Endothelial cell of umbilical vein (primary cell): ENCODE measurements around the gene TMC1. TPM values are rescaled to one million over a fixed set of nuclear protein-coding genes. Genes with fewer than 3 reads are reported as not detected.

Experiments used
- BruUV-seq: library from RNA; stranded (reverse); fragments of 400-500 nt; replicated peaks from 2 replicates; lab custom pipeline; 2021; lab: Mats Ljungman, UMichigan
- CTCF ChIA-PET: fragments of 300-600, 350-600 bp; sonication (Branson Sonifier 250); formaldehyde crosslinking; loops from one replicate; lab custom pipeline; 2021; ENCODE audit warnings: antibody characterized with exemption, inconsistent platforms; lab: Charles Lee
- POLR2A ChIA-PET: fragments of 300-600, 350-600 bp; sonication (Branson Sonifier 250); formaldehyde crosslinking; loops from one replicate; lab custom pipeline; 2021; ENCODE audit warnings: antibody characterized with exemption, inconsistent platforms; lab: Charles Lee
- DNase-seq: peaks from one replicate; pipeline ENCODE4 v3.0.0-alpha.2; 2011; ENCODE audit warnings: low read depth, low spot score
- FAIRE-seq: peaks from 2 replicates; lab custom pipeline; 2011; peaks lifted over from hg19 to GRCh38; lab: Jason Lieb, UNC
- H2AFZ ChIP-seq: 2 replicates; pipeline ENCODE4 v1.6.0; 2012; ENCODE audit warnings: low read depth, low read length, control low read depth, inconsistent platforms
- H3K27ac ChIP-seq: 2 replicates; pipeline ENCODE4 v1.5.1; 2011; ENCODE audit warnings: low read depth, mild to moderate bottlenecking, control low read depth, low read length, moderate library complexity; ENCODE audit not compliant: insufficient read depth
- H3K27me3 ChIP-seq, 2 experiments: 2 replicates each; pipeline versions ENCODE4 v1.6.0 to v1.6.1; 2011; ENCODE audit warnings: low read length in 2 of 2, mixed read lengths in 1 of 2; ENCODE audit not compliant: control insufficient read depth in 2 of 2, insufficient read depth in 2 of 2
- H3K36me3 ChIP-seq, 2 experiments: 2 replicates in 1 of 2; 3 replicates in 1 of 2; pipeline ENCODE4 v1.5.1; 2011; ENCODE audit warnings: low read length in 2 of 2, mild to moderate bottlenecking in 1 of 2, moderate library complexity in 1 of 2; ENCODE audit not compliant: control insufficient read depth in 2 of 2, insufficient read depth in 2 of 2; ENCODE audit errors: extremely low read depth in 1 of 2
- H3K4me1 ChIP-seq: 3 replicates; pipeline ENCODE4 v1.5.1; 2011; ENCODE audit warnings: mild to moderate bottlenecking, low read length; ENCODE audit not compliant: control insufficient read depth, insufficient read depth; ENCODE audit errors: extremely low read depth
- H3K4me2 ChIP-seq: 2 replicates; pipeline ENCODE4 v1.6.1; 2011; ENCODE audit warnings: low read length, control low read depth, mixed read lengths; ENCODE audit not compliant: insufficient read depth
- H3K4me3 ChIP-seq, 3 experiments: fragments of 200-600 bp in 1 of 3; sonication (generic), shearing (Covaris generic) in 1 of 3; replicated peaks in 1 of 3; 2 replicates each; pipeline ENCODE4 v1.5.1; 2011 to 2016; ENCODE audit warnings: control low read depth in 3 of 3, low read length in 3 of 3, mild to moderate bottlenecking in 2 of 3, inconsistent platforms in 1 of 3, low read depth in 1 of 3, moderate library complexity in 1 of 3; ENCODE audit not compliant: insufficient read depth in 1 of 3
- H3K79me2 ChIP-seq: 2 replicates; pipeline ENCODE4 v1.6.0; 2012; ENCODE audit warnings: low read length, inconsistent platforms; ENCODE audit not compliant: control insufficient read depth, insufficient read depth
- H3K9ac ChIP-seq: replicated peaks from 2 replicates; pipeline ENCODE3; 2011; ENCODE audit warnings: low read length, control low read depth; ENCODE audit not compliant: insufficient read depth; ENCODE audit errors: extremely low read depth
- H3K9me1 ChIP-seq: replicated peaks from 3 replicates; pipeline ENCODE4 v1.6.0; 2011; ENCODE audit warnings: mild to moderate bottlenecking, low read length; ENCODE audit not compliant: control insufficient read depth, insufficient read depth; ENCODE audit errors: extremely low read depth
- H3K9me3 ChIP-seq: replicated peaks from 2 replicates; pipeline ENCODE4 v1.5.1; 2012; ENCODE audit warnings: low read length, inconsistent platforms; ENCODE audit not compliant: control insufficient read depth, insufficient read depth
- H4K20me1 ChIP-seq: replicated peaks from 2 replicates; pipeline ENCODE3; 2011; ENCODE audit warnings: mild to moderate bottlenecking, low read length; ENCODE audit not compliant: control insufficient read depth, insufficient read depth; ENCODE audit errors: extremely low read depth
- EZH2 ChIP-seq: IDR thresholded peaks from 2 replicates; pipeline ENCODE4 v1.6.1; 2012; ENCODE audit warnings: borderline replicate concordance, low read depth, mild to moderate bottlenecking, moderate library complexity, low read length, inconsistent platforms; ENCODE audit not compliant: severe bottlenecking
- FOS ChIP-seq: IDR thresholded peaks from 2 replicates; pipeline ENCODE4 v1.6.1; 2011; ENCODE audit warnings: mild to moderate bottlenecking, low read length, moderate library complexity, borderline replicate concordance; ENCODE audit not compliant: insufficient read depth
- GATA2 ChIP-seq: IDR thresholded peaks from 2 replicates; pipeline ENCODE4 v1.7.0; 2011; ENCODE audit warnings: low read depth, mild to moderate bottlenecking, moderate library complexity, mixed read lengths, low read length; ENCODE audit not compliant: insufficient read length, insufficient read depth
- JUN ChIP-seq: IDR thresholded peaks from 2 replicates; pipeline ENCODE4 v1.6.1; 2011; ENCODE audit warnings: borderline replicate concordance, low read depth; ENCODE audit not compliant: insufficient read length, insufficient read depth
- MYC ChIP-seq: IDR thresholded peaks from one replicate; pipeline ENCODE4 v1.6.1; 2011; ENCODE audit warnings: mild to moderate bottlenecking, low read depth, low read length
- POLR2A ChIP-seq: IDR thresholded peaks from 2 replicates; pipeline ENCODE4 v1.6.1; 2012; ENCODE audit warnings: low read depth, mild to moderate bottlenecking, control low read depth, low read length
- POLR2AphosphoS5 ChIP-seq: IDR thresholded peaks from 2 replicates; pipeline ENCODE4 v1.6.1; 2012; ENCODE audit warnings: low read depth, mild to moderate bottlenecking, control low read depth, low read length, moderate library complexity; ENCODE audit not compliant: insufficient read depth
- dilution Hi-C: fragments of 300-500 bp; cut with MboI; formaldehyde crosslinking; loops from one replicate; pipeline ENCODE4 v1.15.0; 2019; ENCODE audit warnings: low sequenced_read_pairs; ENCODE audit not compliant: extremely low pct_ligation_motif_present
- intact Hi-C: fragments of 100-400 bp; cut with micrococcal nuclease; formaldehyde crosslinking; loops from one replicate; pipeline ENCODE4 v1.10.0; 2022
- polyA plus RNA-seq, 4 experiments: library from polyadenylated mRNA; depleted of rRNA in 3 of 4; stranded (reverse) in 3 of 4; unstranded in 1 of 4; fragments of >200 nt; gene quantifications; 2 replicates each; pipeline versions ENCODE4 v1.2.1 to v1.2.3, GENCODE V29; 2011 to 2012; ENCODE audit warnings: missing spikeins in 1 of 4
- total RNA-seq: library from RNA; stranded (reverse); gene quantifications from 2 replicates; pipeline ENCODE4 v1.2.3, GENCODE V29; 2021
- TF ChIP-seq, protein P1 (sequence below): IDR thresholded peaks from 2 replicates; pipeline ENCODE4 v1.6.1; 2011; ENCODE audit not compliant: insufficient read depth, insufficient read length
- TF ChIP-seq, protein P2 (sequence below), 2 donors: IDR thresholded peaks; 1 replicate in 1 of 2; 2 replicates in 1 of 2; pipeline ENCODE4 v1.5.1; 2011; ENCODE audit warnings: low read length in 2 of 2, mild to moderate bottlenecking in 2 of 2, moderate library complexity in 2 of 2, control low read depth in 1 of 2, inconsistent platforms in 1 of 2, low read depth in 1 of 2; ENCODE audit not compliant: insufficient read depth in 1 of 2; ENCODE audit errors: extremely low read depth in 1 of 2

Gene TMC1
- total and polyA plus RNA-seq, 2 donors (not counting 3 experiments of a cell fraction or from before 2014, with no cell fraction given), result 1.5 TPM; not detected in 1

GRCh38 chr9:72589667-72590521, 68.5 kb downstream of the TMC1 start:
- H3K9me1 ChIP-seq, result no peaks in the 10 kb centered on the region
- H4K20me1 ChIP-seq, result no peaks in the 10 kb centered on the region
- FAIRE-seq, result no peak
- no peaks in the 10 kb centered on the region for H3K36me3 ChIP-seq
- H3K4me1 ChIP-seq, result peaks cover 7% of the 10 kb centered on the region
- H3K9me3 ChIP-seq, result no peaks in the 10 kb centered on the region
- no peak overlapping the region for H3K4me2 ChIP-seq
- CTCF ChIA-PET, result interaction anchor here (0.7 to 6.0 kb wide), 18 partner anchors 9 to 318 kb away, joined by 3 to 70 read pairs (median 4); partner anchors contain the start of gene ZFAND5
- POLR2A ChIA-PET, result interaction anchor here (0.6 to 4.0 kb wide), 4 partner anchors 12 to 233 kb away, joined by 4 to 31 read pairs (median 5); partner anchors contain the start of gene ZFAND5
- H3K27me3 ChIP-seq, result no peaks in the 10 kb centered on the region
- dilution Hi-C loops (no loop called here), intact Hi-C loops (loop anchor here (5.0 kb wide), 2 partner anchors 232 to 283 kb away; no protein-coding TSS in a partner anchor)
- H3K79me2 ChIP-seq, result no peaks in the 10 kb centered on the region
- BruUV-seq, result no TSS peak
- no peak overlapping the region for H3K4me3 ChIP-seq
- no peak overlapping the region for H3K9ac ChIP-seq
- DNase-seq, result peak; percentile 37
- no peak for TF ChIP-seq JUN
- TF ChIP-seq POLR2A, result no peak
- no peak for TF ChIP-seq GATA2
- TF ChIP-seq POLR2AphosphoS5, result no peak
- TF ChIP-seq MYC, result no peak
- no peak for TF ChIP-seq FOS
- TF ChIP-seq, protein P1, sequence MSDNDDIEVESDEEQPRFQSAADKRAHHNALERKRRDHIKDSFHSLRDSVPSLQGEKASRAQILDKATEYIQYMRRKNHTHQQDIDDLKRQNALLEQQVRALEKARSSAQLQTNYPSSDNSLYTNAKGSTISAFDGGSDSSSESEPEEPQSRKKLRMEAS, result no peak
- TF ChIP-seq, protein P2, sequence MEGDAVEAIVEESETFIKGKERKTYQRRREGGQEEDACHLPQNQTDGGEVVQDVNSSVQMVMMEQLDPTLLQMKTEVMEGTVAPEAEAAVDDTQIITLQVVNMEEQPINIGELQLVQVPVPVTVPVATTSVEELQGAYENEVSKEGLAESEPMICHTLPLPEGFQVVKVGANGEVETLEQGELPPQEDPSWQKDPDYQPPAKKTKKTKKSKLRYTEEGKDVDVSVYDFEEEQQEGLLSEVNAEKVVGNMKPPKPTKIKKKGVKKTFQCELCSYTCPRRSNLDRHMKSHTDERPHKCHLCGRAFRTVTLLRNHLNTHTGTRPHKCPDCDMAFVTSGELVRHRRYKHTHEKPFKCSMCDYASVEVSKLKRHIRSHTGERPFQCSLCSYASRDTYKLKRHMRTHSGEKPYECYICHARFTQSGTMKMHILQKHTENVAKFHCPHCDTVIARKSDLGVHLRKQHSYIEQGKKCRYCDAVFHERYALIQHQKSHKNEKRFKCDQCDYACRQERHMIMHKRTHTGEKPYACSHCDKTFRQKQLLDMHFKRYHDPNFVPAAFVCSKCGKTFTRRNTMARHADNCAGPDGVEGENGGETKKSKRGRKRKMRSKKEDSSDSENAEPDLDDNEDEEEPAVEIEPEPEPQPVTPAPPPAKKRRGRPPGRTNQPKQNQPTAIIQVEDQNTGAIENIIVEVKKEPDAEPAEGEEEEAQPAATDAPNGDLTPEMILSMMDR (IDR thresholded peaks at IDR 0.05; ENCODE audit: extremely low read depth in 1 of 2, insufficient read depth in 1 of 2, low read depth in 1 of 2, low read length in 2 of 2), result no peak
- TF ChIP-seq EZH2, result no peak
- no peak overlapping the region for H2AFZ ChIP-seq
- no peak overlapping the region for H3K27ac ChIP-seq
